AG09309 (cell line): ENCODE measurements around the gene AATK.

ENCODE experiments used
- DNase-seq: peaks from one replicate; pipeline ENCODE4 v3.0.0-alpha.2; 2010; ENCODE audit warnings: low read depth
- H3K4me3 ChIP-seq: 2 replicates; pipeline ENCODE4 v1.5.1; 2011; ENCODE audit warnings: mild to moderate bottlenecking, low read depth, low read length, moderate library complexity; ENCODE audit not compliant: control insufficient read depth
- TF ChIP-seq, protein P1 (sequence below): IDR thresholded peaks from 2 replicates; pipeline ENCODE4 v1.5.1; 2011; ENCODE audit warnings: mild to moderate bottlenecking, low read depth, low read length, inconsistent platforms; ENCODE audit not compliant: insufficient read depth, control insufficient read depth; ENCODE audit errors: missing control alignments

The AATK gene

GRCh38 chr17:81153340-81153803, 12.6 kb downstream of the AATK start:
- no peak for DNase-seq
- no peak overlapping the region for H3K4me3 ChIP-seq
- TF ChIP-seq, protein P1, sequence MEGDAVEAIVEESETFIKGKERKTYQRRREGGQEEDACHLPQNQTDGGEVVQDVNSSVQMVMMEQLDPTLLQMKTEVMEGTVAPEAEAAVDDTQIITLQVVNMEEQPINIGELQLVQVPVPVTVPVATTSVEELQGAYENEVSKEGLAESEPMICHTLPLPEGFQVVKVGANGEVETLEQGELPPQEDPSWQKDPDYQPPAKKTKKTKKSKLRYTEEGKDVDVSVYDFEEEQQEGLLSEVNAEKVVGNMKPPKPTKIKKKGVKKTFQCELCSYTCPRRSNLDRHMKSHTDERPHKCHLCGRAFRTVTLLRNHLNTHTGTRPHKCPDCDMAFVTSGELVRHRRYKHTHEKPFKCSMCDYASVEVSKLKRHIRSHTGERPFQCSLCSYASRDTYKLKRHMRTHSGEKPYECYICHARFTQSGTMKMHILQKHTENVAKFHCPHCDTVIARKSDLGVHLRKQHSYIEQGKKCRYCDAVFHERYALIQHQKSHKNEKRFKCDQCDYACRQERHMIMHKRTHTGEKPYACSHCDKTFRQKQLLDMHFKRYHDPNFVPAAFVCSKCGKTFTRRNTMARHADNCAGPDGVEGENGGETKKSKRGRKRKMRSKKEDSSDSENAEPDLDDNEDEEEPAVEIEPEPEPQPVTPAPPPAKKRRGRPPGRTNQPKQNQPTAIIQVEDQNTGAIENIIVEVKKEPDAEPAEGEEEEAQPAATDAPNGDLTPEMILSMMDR: no peak

DNA sequence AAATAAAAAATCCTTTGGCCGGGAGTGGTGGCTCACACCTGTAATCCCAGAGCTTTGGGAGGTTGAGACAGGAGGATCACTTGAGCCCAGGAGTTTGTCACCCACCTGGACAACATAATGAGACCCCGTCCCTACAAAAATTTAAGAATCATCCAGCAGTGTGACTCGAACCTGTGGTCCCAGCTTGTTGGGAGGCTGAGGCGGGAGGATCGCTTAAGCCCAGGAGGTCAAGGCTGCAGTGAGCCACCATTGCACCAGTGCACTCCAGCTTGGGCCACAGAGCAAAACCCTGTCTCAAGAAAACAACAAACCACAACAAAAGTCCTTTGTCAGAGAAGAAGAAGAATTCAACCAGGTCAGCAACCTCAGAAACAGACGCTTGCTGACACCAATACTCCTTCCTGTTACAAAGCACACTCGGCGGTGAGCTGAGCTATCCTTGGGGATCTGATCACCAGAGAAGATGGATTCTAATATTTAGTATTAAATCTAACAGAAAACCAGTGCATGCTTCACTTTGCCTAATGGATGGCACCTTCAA, 13.7 kb downstream of the AATK start:
- DNase-seq: no peak
- TF ChIP-seq, protein P1: no peak
- H3K4me3 ChIP-seq: no peak overlapping the region

GRCh38 chr17:81151278-81151677, 14.7 kb downstream of the AATK start:
- TF ChIP-seq, protein P1: no peak
- no peak for DNase-seq
- H3K4me3 ChIP-seq: no peak overlapping the region

DNA sequence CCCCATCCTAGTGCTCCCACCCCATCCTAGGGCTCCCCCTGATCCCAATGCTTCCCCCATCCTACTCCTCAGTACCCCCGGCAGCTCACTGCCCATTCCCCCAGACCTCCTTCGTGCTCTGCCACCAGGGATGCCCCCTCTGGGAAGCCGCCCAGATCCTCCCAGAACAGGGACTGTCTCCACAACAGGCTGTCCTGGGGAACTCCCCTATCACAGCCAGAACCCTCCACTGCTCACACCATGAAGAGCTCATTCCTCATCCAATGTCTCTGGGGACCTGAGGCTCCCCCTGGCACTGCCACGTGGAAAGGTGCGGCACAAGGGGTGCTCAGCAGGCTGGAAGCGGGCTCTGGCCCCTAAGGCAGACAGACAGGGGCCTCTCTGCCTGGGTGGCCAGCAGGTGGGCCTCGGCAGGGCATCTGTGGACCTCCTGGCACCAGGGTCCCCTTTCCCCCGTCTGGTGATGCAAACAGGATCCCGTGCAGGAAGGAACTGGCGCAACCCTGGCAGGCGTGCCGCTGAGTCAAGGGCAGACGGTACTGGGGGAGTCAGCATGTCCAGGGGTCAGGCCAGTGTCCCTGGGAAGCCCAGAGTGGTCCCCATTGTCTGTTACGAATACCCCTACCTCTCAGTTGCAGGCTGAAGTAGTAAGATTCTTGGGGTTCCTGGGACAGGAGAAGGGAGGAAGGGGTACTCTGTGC, 15.5 kb downstream of the AATK start:
- no peak overlapping the region for H3K4me3 ChIP-seq
- DNase-seq: no peak
- TF ChIP-seq, protein P1: no peak

- TF ChIP-seq, protein P1: no peak
- DNase-seq: no peak
- no peak overlapping the region for H3K4me3 ChIP-seq
Observed at GRCh38 chr17:81148986-81149533, 17.0 kb downstream of the AATK start.

DNA sequence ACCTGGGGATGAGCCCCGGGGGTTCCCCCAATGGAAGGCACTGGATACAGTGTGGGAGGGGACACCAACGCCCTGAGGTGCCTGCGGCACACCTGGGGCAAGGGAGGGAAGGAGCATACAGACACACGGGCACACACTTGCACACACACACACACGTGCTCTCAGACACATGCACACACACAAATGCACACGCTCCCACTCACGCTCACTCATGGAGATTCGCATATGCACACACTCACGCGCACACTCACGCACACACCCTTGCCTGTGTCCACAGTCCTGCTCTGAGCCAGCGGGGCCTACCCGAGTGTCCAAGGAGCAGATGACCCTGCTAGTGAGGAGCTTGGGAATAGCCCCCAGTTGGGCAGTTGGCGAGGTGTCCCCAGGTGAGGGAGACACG, 17.4 kb downstream of the AATK start:
- no peak overlapping the region for H3K4me3 ChIP-seq
- TF ChIP-seq, protein P1: no peak
- DNase-seq: no peak
